RKO (cell line): Measurements from ENCODE around the gene CLCNKA.
"Not testable (repeated sequence)": the region's sequence is repeated elsewhere in the genome, so short reads cannot be mapped to it uniquely, and the experiment has no call there.

Experiments
- DNase-seq: peaks from one replicate; pipeline ENCODE4 v3.0.0-alpha.2; 2016; ENCODE audit warnings: low spot score

Gene CLCNKA

DNA sequence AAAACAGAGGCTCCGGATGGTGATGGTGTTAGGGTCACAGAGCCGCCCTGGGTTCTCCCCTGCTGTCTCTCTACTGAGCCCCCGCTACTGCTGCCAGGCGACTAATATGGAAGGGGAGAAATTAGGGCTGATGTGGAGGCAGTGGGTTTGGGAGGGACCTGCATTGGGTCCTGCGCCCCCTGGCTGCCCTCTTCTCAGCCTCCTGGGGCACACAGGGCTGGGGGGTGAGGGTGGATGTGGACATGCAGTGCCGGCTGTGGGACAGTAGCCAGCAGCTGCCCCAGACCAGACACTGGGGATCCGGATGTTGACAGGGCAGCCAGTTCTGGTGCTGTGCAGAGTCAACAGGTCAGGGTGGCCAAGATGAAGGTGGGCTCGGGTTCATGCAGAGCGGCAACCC, 20.3 kb downstream of the CLCNKA start:
- DNase-seq: no peak

- DNase-seq: not testable (repeated sequence)
These were observed 20.8 kb downstream of the CLCNKA start for GRCh38 chr1:16042654-16043053.

DNA sequence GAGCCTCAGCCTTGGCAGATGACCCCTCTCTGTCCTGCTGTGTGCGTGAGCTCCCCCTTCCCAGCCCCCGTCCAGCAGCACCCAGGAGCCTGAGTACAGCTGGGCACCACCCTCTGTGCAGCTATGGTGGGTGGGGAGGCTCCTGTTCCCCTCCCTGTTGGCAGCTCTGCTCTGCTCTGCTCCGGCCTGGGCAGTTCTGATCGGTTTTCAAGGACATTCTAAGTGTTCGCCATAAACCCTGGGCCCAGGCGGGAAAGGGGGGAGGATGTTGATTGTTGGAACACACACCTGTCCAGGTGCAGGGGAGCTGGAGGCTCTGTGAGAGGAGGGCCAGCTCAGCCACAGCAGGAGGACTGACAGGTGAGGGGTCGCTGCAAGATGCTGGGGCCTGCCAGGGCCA, 21.7 kb downstream of the CLCNKA start, which contains the start of gene CLCNKB:
CLCNKB (plus strand) TSS at position 262 of the 400 bp plus-strand sequence. CDS start 711 bp downstream, outside the sequence.
- DNase-seq: no peak

DNA sequence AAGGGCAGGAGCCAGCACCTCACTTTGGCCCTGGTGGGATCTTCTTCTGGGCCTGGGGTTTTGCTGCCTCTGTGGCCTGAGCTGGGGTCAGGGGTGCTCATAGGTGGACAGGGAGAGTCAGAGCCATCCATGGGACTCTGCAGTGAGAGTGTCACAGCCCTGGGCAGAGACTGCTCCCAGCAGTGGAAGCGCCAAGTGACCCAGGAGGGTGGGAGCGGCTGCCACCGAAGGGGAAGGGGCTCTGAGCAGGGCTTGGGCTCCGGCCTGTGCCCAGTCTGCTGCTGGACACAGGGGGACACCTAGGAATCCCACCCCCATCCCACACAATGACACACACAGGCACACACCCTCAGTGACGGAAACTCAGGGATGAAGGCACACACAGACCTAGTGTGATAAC, 22.1 kb downstream of the CLCNKA start:
- DNase-seq: no peak

- peak; percentile 26 for DNase-seq
These were observed 25.0 kb downstream of the CLCNKA start for GRCh38 chr1:16046842-16047241.

DNA sequence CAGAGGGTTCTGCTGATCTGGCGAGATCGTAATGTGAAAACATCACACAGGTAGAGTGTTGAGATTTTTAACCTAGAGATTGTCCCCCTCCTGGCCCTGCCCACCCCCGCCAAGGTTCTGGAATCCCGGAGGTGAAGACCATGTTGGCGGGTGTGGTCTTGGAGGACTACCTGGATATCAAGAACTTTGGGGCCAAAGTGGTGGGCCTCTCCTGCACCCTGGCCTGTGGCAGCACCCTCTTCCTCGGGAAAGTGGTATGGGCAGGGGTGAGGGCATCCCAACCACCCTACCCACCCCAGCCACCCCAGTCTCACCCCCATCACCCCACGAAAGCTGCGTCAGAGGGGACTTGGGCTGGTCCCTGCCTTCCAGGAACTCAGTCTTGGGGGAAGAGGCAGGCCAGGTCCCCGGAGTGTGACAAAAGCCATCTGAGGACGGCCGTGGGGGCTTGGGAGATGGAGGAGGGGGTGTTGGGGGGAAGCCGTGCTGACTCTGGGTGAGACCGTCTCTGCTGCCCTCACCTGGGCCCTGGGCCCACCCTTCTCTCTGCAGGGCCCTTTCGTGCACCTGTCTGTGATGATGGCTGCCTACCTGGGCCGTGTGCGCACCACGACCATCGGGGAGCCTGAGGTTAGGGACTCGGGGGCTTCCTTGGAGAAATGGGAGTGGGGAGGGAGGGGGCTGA, 26.1 kb downstream of the CLCNKA start:
- no peak for DNase-seq

- no peak for DNase-seq
These were observed 26.8 kb downstream of the CLCNKA start for GRCh38 chr1:16048573-16049189.

GRCh38 chr1:16050328-16050727, 28.5 kb downstream of the CLCNKA start:
- no peak for DNase-seq

DNA sequence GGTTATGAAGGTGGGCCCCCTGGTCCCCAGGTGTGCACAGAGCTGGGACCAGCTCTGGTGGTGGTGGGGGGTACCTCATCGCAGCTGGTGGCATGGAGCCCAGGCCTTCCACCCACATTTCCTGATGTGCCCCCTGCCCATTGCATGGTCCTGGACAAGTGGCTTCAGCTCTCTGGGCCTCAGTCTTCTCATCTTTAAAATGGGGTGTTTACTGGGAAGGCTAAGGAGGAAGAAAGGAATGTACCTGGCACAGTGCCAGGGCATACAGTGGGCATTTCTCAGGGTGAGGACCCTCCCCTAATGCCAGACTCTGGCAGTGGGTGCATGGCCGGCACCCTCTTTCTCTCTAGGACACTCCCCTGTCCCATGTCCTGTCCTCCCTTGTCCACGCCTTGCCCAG, 29.2 kb downstream of the CLCNKA start:
- no peak for DNase-seq

DNA sequence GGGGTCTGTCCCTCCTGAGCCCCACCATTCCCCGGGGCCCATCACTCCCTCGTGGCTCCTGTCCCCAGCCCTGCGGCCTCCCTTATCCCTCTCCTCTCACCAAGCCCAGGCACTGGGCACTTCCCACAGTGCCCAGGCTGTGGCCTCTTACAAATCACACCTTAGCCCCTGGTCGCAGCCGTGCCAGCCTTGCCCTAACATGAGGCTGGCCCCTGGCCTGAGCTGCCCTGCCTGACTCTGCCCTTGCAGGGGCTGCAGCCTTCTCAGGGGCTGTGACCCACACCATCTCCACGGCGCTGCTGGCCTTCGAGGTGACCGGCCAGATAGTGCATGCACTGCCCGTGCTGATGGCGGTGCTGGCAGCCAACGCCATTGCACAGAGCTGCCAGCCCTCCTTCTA, 30.1 kb downstream of the CLCNKA start:
- DNase-seq: not testable (repeated sequence)

DNA sequence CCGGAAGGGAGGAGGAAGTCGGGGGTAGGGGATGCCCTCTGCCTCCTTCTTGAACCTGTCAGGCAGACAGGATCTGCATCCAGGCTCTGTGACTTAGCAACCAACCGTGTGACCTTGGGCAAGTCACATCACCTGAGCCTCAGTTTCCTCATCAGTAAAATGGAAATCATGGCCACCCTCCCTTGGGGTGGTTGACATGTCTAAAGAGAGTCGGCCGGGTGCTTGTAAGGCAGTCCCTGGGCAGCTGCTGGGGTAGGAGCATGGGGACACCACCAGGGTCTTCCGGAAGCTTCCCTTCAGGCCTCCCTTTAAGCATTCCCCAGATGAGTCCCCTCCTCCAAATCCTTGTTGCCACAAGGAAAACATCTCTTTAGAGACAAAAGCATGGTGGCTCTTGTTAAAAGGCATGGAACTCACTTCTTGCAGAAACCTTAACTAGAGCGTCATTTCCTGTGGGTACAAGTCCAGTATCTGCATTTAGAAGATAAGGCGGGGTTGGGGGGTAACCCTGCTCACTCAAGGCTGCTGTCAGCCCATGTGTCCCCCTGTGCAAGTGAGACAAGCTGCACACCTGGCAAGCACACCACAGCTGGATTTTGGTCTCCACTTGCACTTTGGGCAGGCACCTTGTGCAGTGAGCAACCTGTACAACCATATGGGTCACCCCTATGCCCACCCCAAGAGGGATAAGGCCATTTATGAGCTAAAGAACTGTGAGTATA, 32.1 kb downstream of the CLCNKA start:
- no peak for DNase-seq

GRCh38 chr1:16054598-16055540, 33.0 kb downstream of the CLCNKA start:
- no peak for DNase-seq

DNA sequence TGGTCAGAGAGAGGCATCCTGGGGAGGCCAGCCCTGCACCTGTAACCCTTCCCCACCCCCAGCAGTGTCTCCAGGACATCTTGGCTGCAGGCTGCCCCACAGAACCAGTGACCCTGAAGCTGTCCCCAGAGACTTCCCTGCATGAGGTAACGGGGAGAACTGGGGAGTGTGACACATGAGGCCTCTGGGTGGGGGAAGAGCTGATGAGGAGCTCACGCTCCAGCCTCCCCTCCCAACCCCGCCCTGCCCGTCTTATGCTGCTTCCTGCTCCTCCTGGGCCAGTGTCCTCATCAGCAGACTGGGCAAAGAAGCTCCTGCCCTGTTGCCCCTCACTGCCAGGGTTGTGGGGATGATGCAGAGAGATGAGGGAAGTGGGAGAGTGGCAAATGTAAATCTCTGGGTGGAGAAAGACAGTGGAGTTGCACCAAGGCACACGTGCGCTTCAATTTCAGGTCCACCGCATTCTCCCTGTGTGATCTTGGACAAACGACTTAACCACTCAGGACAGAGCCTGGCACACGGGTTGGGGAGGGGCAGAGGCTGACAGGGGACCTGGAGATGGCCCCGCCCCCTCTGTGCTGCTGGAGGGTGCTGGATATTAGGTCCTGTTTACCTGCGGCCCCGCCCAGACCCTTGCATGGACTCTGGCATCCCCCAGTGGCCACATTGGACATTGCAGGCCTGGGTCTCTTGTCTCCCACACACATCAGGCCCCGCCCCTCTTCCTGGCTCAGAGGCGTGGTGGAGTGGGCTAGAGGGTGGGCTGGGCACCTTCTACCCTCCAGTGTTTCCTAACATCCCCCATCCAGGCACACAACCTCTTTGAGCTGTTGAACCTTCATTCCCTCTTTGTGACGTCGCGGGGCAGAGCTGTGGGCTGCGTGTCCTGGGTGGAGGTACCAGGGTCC, 34.0 kb downstream of the CLCNKA start:
- DNase-seq: peak; percentile 71

DNA sequence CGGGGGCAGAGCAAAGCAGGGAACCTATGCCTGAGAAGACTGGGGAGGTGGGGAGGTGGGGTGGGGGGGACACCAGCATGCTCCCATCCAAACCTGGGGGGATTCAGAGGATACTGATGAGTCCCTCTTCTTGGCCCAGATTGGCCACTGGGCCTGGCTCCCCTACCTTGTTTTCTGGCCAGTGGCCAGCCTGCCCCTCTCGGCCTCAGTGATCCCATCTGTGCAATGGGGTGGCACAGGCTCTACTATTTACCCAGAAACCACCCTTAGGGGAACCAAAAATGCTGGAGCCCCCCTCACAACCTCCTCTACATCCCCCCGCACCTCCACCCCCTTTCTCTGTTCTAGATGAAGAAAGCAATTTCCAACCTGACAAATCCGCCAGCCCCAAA, 34.7 kb downstream of the CLCNKA start:
- DNase-seq: not testable (repeated sequence)

DNA sequence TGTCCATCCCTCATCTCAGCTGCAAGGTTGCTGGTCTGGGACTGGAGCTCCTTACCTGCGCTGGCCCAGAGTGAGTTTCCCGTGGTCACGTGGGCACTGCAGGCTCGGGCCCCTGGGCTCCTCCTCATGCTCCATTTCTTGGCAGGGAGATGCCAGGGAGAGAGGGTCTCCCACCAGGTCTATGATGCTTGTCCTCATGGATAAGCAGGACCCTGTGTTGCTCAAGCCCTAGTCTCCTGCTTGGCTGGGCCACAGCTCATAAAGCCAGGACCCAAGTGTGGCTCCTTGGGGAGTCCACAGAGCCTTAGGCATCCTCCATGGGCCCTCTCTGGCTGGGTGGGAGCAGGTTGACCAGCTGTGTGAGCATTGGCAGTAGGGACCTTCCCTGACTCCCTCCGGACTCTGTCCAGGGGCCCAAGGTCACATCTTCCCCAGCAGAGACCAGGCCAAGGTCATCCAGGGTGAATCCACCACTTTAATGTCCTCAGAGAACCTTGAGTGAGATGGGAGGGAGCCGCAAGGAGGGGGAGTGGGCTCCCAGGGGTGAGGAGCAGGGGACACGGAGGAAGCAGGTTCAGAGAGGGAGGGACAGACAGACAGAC, 35.6 kb downstream of the CLCNKA start:
- DNase-seq: not testable (repeated sequence)

DNA sequence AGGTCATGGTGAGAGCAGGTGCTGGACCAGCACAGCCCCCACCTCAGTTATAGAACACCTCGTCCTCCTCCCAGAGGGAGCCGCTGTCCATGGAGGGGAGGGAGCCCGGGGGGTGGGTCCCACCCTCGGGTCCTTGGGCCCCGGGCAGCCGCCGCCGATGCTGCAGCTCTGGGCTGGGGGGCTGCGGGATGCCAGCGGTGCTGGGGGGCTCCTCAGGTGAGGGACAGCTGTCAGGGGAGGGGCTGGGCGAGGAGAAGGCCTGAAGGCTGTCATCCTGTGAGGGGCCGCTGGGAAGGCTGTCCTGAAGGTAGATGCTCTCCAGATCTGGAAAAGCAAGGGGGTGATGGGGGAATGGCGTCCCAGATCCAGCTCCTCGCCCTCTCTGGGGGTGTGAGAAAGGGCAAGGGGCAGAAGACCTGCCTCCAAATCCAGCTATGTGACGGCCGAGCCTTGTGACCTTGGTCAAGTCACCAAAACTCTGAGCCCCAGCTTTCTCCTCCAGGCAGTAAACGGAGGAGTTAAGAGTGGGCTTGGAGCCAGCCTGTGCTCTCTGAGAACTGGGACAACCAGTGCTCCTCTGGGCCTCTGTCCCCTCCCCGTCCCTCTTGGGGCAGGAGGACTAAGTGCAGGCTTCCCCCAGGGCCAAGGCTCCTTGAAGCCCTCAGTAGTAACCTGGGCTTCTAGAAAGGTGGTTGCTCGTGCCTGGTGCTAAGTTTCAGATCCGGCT, 36.7 kb downstream of the CLCNKA start:
- not testable (repeated sequence) for DNase-seq

- DNase-seq: no peak
These were observed 39.4 kb downstream of the CLCNKA start for GRCh38 chr1:16061266-16061665.

- DNase-seq: not testable (repeated sequence)
These were observed 40.3 kb downstream of the CLCNKA start for GRCh38 chr1:16061989-16062686.

GRCh38 chr1:16062687-16063075, 40.8 kb downstream of the CLCNKA start:
- not testable (repeated sequence) for DNase-seq
